HG03175 (cell line): ENCODE measurements around the gene AIF1L.

Experiments
- ATAC-seq: cut with Tn5 transposase; IDR thresholded peaks from one replicate; pipeline ENCODE4 v1.9.1; 2021; ENCODE audit warnings: mild to moderate bottlenecking, moderate library complexity; ENCODE audit not compliant: unreplicated experiment

AIF1L gene

GRCh38 chr9:131161585-131161984, 65.3 kb downstream of the AIF1L start:
- ATAC-seq, result no peak

- ATAC-seq, result no peak
Measured at GRCh38 chr9:131162886-131163285, 66.6 kb downstream of the AIF1L start.

- no peak for ATAC-seq
Measured at GRCh38 chr9:131165523-131165922, 69.2 kb downstream of the AIF1L start.

GRCh38 chr9:131167146-131167692, 70.9 kb downstream of the AIF1L start:
- no peak for ATAC-seq

GRCh38 chr9:131167936-131168335, 71.6 kb downstream of the AIF1L start:
- no peak for ATAC-seq

- no peak for ATAC-seq
Measured at GRCh38 chr9:131169563-131170240, 73.4 kb downstream of the AIF1L start.
